ENCODE data around the gene MT1H. TPM values are rescaled to one million over a fixed set of nuclear protein-coding genes. Genes with fewer than 3 reads are reported as not detected.

Gene MT1H
- total RNA-seq, 1 donor from 2014 or later, result not detected

- no peak for DNase-seq (ENCODE audit: low spot score)
- intact Hi-C loops (cut with DNase I), result loop anchor here (5.0 kb wide), 1 partner anchor 33 kb away; no protein-coding TSS in a partner anchor
Observed at GRCh38 chr16:56634715-56635440, 34.7 kb upstream of the MT1H start.

GRCh38 chr16:56635441-56635967 lies 34.1 kb upstream of the MT1H start:
- DNase-seq (ENCODE audit: low spot score), result no peak
- intact Hi-C loops (cut with DNase I), result loop anchor here (5.0 kb wide), 1 partner anchor 33 kb away; no protein-coding TSS in a partner anchor

- no peak for DNase-seq (ENCODE audit: low spot score)
- intact Hi-C loops (cut with DNase I), result loop anchor here (5.0 kb wide), 1 partner anchor 35 kb away; no protein-coding TSS in a partner anchor
Observed at GRCh38 chr16:56636616-56637413, 32.8 kb upstream of the MT1H start.

GRCh38 chr16:56637814-56638750 lies 31.5 kb upstream of the MT1H start, which contains the start of gene MT1A:
MT1A (plus strand) TSS chr16:56638666; CDS start chr16:56638739, 73 bp downstream.
- intact Hi-C loops (cut with DNase I), result loop anchor here (5.0 kb wide), 1 partner anchor 36 kb away; no protein-coding TSS in a partner anchor
- peak; percentile 89 for DNase-seq (ENCODE audit: low spot score)

GRCh38 chr16:56639045-56639444 lies 30.6 kb upstream of the MT1H start:
- intact Hi-C loops (cut with DNase I), result loop anchor here (5.0 kb wide), 1 partner anchor 37 kb away; no protein-coding TSS in a partner anchor
- no peak for DNase-seq (ENCODE audit: low spot score)

GRCh38 chr16:56640076-56640475 lies 29.5 kb upstream of the MT1H start:
- no peak for DNase-seq (ENCODE audit: low spot score)
- intact Hi-C loops (cut with DNase I), result no loop called here

- no peak for DNase-seq (ENCODE audit: low spot score)
- intact Hi-C loops (cut with DNase I), result no loop called here
Observed at GRCh38 chr16:56641166-56641565, 28.4 kb upstream of the MT1H start.

GRCh38 chr16:56643080-56643778 lies 26.4 kb upstream of the MT1H start:
- intact Hi-C loops (cut with DNase I), result no loop called here
- DNase-seq (ENCODE audit: low spot score), result no peak

GRCh38 chr16:56643833-56644232 lies 25.8 kb upstream of the MT1H start:
- no peak for DNase-seq (ENCODE audit: low spot score)
- intact Hi-C loops (cut with DNase I), result no loop called here

GRCh38 chr16:56645311-56645710 lies 24.3 kb upstream of the MT1H start:
- no peak for DNase-seq (ENCODE audit: low spot score)
- intact Hi-C loops (cut with DNase I), result no loop called here

- intact Hi-C loops (cut with DNase I), result no loop called here
- DNase-seq (ENCODE audit: low spot score), result no peak
Observed at GRCh38 chr16:56645838-56646237, 23.8 kb upstream of the MT1H start.

GRCh38 chr16:56647641-56648431 lies 21.8 kb upstream of the MT1H start:
- intact Hi-C loops (cut with DNase I), result no loop called here
- no peak for DNase-seq (ENCODE audit: low spot score)

GRCh38 chr16:56649271-56649670 lies 20.3 kb upstream of the MT1H start:
- no peak for DNase-seq (ENCODE audit: low spot score)
- intact Hi-C loops (cut with DNase I), result no loop called here

- DNase-seq (ENCODE audit: low spot score), result no peak
- intact Hi-C loops (cut with DNase I), result no loop called here
Observed at GRCh38 chr16:56649820-56650219, 19.8 kb upstream of the MT1H start.

- no peak for DNase-seq (ENCODE audit: low spot score)
- intact Hi-C loops (cut with DNase I), result no loop called here
Observed at GRCh38 chr16:56651586-56651985, 18.0 kb upstream of the MT1H start, which contains the start of gene MT1B. MT1B (plus strand) TSS chr16:56651886; CDS start chr16:56651954, 68 bp downstream.

GRCh38 chr16:56652600-56652999 lies 17.0 kb upstream of the MT1H start:
- DNase-seq (ENCODE audit: low spot score), result no peak
- intact Hi-C loops (cut with DNase I), result no loop called here

GRCh38 chr16:56653218-56653617 lies 16.4 kb upstream of the MT1H start:
- intact Hi-C loops (cut with DNase I), result no loop called here

More at GRCh38 chr16:56653218-56653617, 16.4 kb upstream of the MT1H start:
- no peak for DNase-seq (ENCODE audit: low spot score)

All from cardiac septum (tissue), 1 donor.